Muscle layer of colon (tissue), 2 donors: ENCODE data around the gene PRAF2.

ENCODE experiments used
- H3K27ac ChIP-seq: one replicate; pipeline ENCODE4 v1.7.0; 2013; ENCODE audit warnings: low read depth, mild to moderate bottlenecking, low read length, moderate library complexity
- H3K27me3 ChIP-seq, 2 donors: one replicate each; pipeline ENCODE4 v1.7.0; 2013; ENCODE audit warnings: low read length in 2 of 2, mild to moderate bottlenecking in 2 of 2; ENCODE audit not compliant: insufficient read depth in 2 of 2, control insufficient read depth in 1 of 2
- H3K36me3 ChIP-seq: one replicate; pipeline ENCODE4 v1.7.0; 2013; ENCODE audit warnings: mild to moderate bottlenecking, low read length; ENCODE audit not compliant: insufficient read depth
- H3K4me1 ChIP-seq: one replicate; pipeline ENCODE4 v1.7.0; 2013; ENCODE audit warnings: mild to moderate bottlenecking, low read length; ENCODE audit not compliant: insufficient read depth
- H3K4me3 ChIP-seq, 2 donors: one replicate each; pipeline ENCODE4 v1.7.0; 2013; ENCODE audit warnings: low read length in 2 of 2, low read depth in 1 of 2, mild to moderate bottlenecking in 1 of 2, moderate library complexity in 1 of 2
- H3K9ac ChIP-seq: one replicate; pipeline ENCODE4 v1.7.0; 2013; ENCODE audit warnings: low read length
- H3K9me3 ChIP-seq: one replicate; pipeline ENCODE4 v1.7.0; 2013; ENCODE audit warnings: mild to moderate bottlenecking, low read length
- donor health status: abdominal sarcoma.
- donor health status: Adenocarcinoma of cecum.

PRAF2 gene

DNA sequence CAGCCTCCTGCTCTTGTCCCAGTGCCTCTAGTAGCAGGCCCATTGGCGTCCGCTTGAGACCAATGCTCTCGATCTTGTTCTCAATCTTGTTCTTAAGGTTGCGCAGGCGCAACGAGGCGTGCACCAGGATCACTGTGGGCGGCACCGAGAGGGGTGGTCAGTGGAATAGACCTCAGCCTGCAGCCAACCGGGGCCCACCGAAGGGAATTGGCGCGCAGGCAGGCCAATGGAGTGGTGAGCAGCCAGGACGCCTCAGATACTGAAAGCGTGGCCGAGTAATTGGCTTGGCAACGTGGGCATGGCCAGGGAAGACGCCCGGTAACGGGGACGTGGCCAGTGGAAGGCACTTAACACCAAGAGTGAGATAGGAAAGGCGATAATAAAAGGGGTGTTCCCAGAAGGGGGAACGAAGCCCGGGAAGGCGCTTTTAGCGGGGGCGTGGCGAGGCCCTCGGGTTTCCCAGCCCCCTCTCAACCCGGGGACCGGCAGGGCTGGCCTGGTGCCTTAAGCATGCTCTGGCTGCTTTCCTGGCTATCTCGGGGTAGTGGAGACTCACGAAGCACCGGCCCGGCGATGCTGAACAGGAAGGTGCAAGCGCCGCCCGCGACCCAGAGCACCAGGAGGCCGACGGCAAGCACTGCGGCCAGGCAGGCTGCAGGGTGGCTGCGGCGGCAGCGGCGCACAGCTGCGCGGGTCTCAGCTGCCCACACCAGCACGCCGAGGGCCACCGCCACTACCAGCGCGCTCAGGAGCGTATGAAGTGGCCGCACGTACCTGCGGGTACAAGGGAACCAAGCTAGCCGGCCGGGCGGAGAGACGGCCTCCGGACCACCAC, 1.7 kb downstream of the PRAF2 start:
- H3K9ac ChIP-seq, result no peak overlapping the region
- H3K9me3 ChIP-seq, result no peaks in the 10 kb centered on the region
- H3K4me1 ChIP-seq, result peaks cover 9% of the 10 kb centered on the region
- peaks cover 0 to 7% of the 10 kb centered on the region in 2 donors for H3K27me3 ChIP-seq
- H3K36me3 ChIP-seq, result peaks cover 14% of the 10 kb centered on the region
- peak overlapping the region; percentile 36 to 70 for H3K4me3 ChIP-seq
- peak overlapping the region; percentile 48 for H3K27ac ChIP-seq

DNA sequence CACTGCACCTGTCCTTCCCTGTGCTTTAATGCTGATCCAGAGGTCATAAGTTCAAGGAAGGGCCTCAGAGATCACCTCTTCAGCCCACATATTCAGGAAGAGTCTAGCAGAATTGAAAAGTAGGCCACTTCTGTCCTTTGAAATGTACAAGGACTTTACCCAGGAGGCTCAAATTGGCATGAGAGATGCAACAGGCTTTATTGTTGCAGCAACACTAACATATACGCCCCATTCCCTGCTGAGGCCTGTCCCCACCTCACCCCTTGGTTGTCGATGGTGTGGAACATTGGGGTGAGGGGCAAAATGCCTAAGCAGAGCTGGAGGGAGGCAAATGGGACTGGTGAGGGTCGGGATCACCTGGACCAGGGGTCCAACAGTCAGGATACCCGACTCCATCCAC, 2.8 kb downstream of the PRAF2 start:
- no peak overlapping the region for H3K9ac ChIP-seq
- H3K27me3 ChIP-seq, result peaks cover 0 to 7% of the 10 kb centered on the region in 2 donors
- H3K4me3 ChIP-seq, result no peak overlapping the region
- no peak overlapping the region for H3K27ac ChIP-seq
- peaks cover 5% of the 10 kb centered on the region for H3K36me3 ChIP-seq
- H3K9me3 ChIP-seq, result no peaks in the 10 kb centered on the region
- H3K4me1 ChIP-seq, result peaks cover 9% of the 10 kb centered on the region

GRCh38 chrX:49069038-49069437, 4.8 kb downstream of the PRAF2 start:
- Histone ChIP-seq H3K4me3 (no peak overlapping the region), H3K27me3 (peaks cover 0 to 6% of the 10 kb centered on the region in 2 donors), H3K27ac (no peak overlapping the region), H3K36me3 (no peaks in the 10 kb centered on the region), H3K9ac (no peak overlapping the region), H3K9me3 (no peaks in the 10 kb centered on the region), H3K4me1 (peaks cover 5% of the 10 kb centered on the region)

- no peak overlapping the region for H3K9ac ChIP-seq
- H3K27ac ChIP-seq, result no peak overlapping the region
- no peaks in the 10 kb centered on the region for H3K36me3 ChIP-seq
- no peaks in the 10 kb centered on the region for H3K9me3 ChIP-seq
- H3K4me3 ChIP-seq, result no peak overlapping the region
- H3K27me3 ChIP-seq, result no peaks in the 10 kb centered on the region
- no peaks in the 10 kb centered on the region for H3K4me1 ChIP-seq
These were observed 6.3 kb downstream of the PRAF2 start for GRCh38 chrX:49067285-49068120.

GRCh38 chrX:49066690-49067089, 7.1 kb downstream of the PRAF2 start:
- Histone ChIP-seq H3K27me3 (no peaks in the 10 kb centered on the region), H3K9me3 (no peaks in the 10 kb centered on the region), H3K36me3 (no peaks in the 10 kb centered on the region), H3K4me1 (no peaks in the 10 kb centered on the region), H3K9ac (no peak overlapping the region), H3K4me3 (no peak overlapping the region), H3K27ac (no peak overlapping the region)

GRCh38 chrX:49066278-49066677, 7.5 kb downstream of the PRAF2 start:
- H3K27ac ChIP-seq, result no peak overlapping the region
- no peak overlapping the region for H3K4me3 ChIP-seq
- no peaks in the 10 kb centered on the region for H3K4me1 ChIP-seq
- no peaks in the 10 kb centered on the region for H3K36me3 ChIP-seq
- no peaks in the 10 kb centered on the region for H3K9me3 ChIP-seq
- no peaks in the 10 kb centered on the region for H3K27me3 ChIP-seq
- H3K9ac ChIP-seq, result no peak overlapping the region

DNA sequence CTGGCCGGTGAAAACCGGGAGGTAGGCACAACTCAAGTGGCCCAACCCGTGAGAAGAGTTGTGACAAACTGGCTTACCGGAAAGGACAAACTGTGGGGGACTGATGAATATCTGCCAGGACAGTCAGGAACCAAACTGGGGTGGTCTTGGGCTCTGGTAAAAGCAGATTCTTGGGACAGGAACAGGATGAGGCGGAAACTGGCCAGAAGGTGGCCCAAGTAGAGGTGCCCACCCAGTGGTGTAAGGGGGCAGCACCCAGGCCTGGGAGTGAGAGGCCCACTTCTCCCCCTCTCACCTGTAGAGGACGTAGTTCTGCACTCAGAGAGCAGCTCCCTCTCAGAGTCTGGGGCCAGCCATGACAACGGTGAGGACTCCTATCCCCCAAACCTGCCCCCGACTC, 9.1 kb downstream of the PRAF2 start:
- no peaks in the 10 kb centered on the region for H3K36me3 ChIP-seq

DNA sequence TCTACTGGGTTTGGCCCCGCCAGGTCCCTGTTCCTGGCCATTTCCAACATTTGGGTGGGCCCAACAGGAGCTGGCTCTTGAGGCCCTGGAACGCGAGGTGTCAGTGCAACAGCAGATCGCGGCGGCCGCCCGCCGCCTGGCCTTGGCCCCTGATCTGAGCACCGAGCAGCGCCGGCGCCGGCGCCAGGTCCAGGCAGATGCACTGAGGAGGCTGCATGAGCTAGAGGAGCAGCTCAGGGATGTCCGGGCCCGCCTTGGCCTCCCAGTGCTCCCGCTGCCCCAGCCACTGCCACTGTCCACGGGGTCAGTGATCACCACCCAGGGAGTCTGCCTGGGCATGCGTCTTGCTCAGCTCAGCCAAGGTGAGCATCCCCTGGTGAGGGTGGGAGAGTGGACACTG, 9.5 kb downstream of the PRAF2 start:
- no peak overlapping the region for H3K4me3 ChIP-seq
- no peaks in the 10 kb centered on the region for H3K36me3 ChIP-seq
- no peaks in the 10 kb centered on the region for H3K4me1 ChIP-seq
- H3K9me3 ChIP-seq, result no peaks in the 10 kb centered on the region
- H3K27ac ChIP-seq, result no peak overlapping the region
- no peak overlapping the region for H3K9ac ChIP-seq
- no peaks in the 10 kb centered on the region for H3K27me3 ChIP-seq

More for the DNA sequence above, 9.1 kb downstream of the PRAF2 start:
- no peaks in the 10 kb centered on the region for H3K27me3 ChIP-seq
- H3K27ac ChIP-seq, result no peak overlapping the region
- H3K4me3 ChIP-seq, result no peak overlapping the region
- no peak overlapping the region for H3K9ac ChIP-seq
- H3K4me1 ChIP-seq, result no peaks in the 10 kb centered on the region
- no peaks in the 10 kb centered on the region for H3K9me3 ChIP-seq

GRCh38 chrX:49063715-49064114, 10.1 kb downstream of the PRAF2 start:
- Histone ChIP-seq H3K4me1 (no peaks in the 10 kb centered on the region), H3K36me3 (no peaks in the 10 kb centered on the region), H3K27me3 (peaks cover 0 to 3% of the 10 kb centered on the region in 2 donors), H3K4me3 (no peak overlapping the region), H3K27ac (no peak overlapping the region), H3K9ac (no peak overlapping the region), H3K9me3 (no peaks in the 10 kb centered on the region)

DNA sequence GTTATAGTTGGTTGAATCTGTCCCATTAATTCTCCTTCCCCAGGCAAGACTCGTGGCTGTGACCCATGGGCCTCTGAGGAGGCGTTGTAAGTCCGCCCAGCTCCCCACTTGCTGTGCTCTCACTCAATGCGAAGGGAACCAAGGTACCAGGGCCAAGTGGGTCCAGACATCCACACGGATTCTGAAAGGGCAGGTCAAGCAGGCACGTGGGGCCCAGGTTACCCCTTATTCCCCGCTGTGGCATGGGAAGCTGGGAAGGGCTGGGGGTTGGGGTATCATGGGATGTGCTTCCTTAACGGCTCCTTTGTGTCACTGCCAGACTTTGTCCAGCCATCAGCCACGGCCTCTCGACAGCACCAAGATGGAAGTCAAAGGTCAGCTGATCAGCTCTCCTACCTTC, 11.9 kb downstream of the PRAF2 start:
- no peaks in the 10 kb centered on the region for H3K36me3 ChIP-seq
- H3K27ac ChIP-seq, result no peak overlapping the region
- no peak overlapping the region for H3K4me3 ChIP-seq
- H3K4me1 ChIP-seq, result no peaks in the 10 kb centered on the region
- H3K27me3 ChIP-seq, result peaks cover 0 to 6% of the 10 kb centered on the region in 2 donors
- H3K9ac ChIP-seq, result no peak overlapping the region
- H3K9me3 ChIP-seq, result no peaks in the 10 kb centered on the region

DNA sequence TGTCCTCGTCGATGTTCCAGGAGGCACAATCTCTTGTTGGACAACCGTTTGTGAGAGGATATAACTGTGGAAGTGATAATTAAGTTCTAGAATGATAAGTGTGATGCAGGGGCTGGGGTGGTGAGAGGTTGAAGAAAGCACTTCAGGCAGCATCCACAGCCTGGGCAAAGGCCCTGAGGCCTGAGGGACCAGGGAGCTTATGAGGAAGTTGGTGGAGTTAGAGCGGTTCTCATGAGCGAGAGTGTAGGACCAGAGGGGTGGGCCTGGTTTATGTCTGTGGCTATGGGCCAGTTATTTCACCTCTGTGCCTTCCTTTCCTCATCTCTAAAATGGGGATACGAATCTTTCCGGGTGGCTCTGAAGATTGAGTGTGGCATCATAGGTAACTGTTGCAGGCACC, 12.3 kb downstream of the PRAF2 start:
- Histone ChIP-seq H3K4me3 (no peak overlapping the region), H3K9me3 (no peaks in the 10 kb centered on the region), H3K9ac (no peak overlapping the region), H3K27ac (no peak overlapping the region), H3K27me3 (peaks cover 0 to 6% of the 10 kb centered on the region in 2 donors), H3K4me1 (no peaks in the 10 kb centered on the region), H3K36me3 (no peaks in the 10 kb centered on the region)
